Measurements from ENCODE around the gene KRT3.

Gene KRT3

DNA sequence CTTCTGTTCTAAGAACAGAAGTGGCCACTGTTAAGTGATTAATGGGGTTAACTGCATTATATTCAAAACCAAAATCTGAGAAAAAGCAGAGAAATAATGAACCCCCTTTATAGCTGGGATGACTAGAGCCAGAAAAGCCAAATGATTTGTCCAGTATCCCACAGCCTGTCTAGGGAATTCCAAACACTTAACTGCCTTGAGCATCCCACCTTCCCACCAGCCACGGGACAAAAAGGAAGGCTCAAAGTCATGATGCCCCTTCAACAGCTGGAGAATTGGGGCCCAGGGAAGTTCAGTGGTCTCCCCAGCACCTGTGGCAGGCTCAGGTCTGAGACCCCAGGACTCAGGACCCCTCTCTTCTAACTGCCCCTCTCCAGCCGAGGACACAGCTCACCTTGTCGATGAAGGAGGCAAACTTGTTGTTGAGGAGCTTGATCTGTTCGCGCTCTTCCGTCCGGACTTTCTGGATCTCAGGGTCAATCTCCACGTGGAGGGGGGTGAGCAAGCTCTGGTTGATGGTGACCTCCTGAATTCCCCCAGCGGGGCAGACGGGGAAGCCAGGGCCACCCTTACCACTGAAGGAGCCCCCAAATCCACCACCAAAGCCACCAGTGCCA is 17.4 kb upstream of the KRT3 start:
- DNase-seq = no peak

DNA sequence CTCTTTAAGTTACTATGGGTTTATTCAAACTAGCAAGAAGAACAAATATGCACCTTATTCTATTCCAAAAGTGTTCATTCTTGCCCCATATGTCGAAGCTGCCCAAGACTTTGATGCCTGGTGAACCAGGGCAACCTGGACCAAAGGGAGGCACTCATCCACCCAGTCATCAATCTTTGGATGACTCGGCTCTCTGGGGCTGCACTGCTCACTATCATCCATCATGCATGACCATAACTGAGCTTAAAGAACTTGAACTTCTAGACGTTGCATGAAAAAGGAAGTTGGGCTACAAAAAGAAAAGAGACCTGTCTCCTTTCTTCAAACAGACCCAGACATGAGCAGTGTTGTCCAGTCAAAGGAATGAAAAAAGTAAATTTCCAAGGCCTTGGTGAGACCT is 16.8 kb upstream of the KRT3 start:
- no peak for DNase-seq

DNA sequence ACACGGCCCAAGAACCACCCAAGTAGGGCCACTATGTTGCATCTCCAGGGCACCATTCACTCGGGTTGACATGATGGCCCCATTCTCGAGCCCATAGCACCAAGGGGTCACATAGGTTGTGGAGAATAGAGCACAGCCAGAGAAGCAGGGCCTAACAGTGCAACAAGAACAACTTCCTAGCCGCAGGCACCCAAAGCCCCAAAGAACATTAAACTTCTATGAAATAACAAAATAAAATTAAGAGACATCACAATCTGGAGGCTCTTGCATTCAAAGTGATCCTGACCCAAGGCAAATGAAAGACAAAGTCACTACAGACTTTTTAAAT is 16.1 kb upstream of the KRT3 start:
- DNase-seq = no peak

DNA sequence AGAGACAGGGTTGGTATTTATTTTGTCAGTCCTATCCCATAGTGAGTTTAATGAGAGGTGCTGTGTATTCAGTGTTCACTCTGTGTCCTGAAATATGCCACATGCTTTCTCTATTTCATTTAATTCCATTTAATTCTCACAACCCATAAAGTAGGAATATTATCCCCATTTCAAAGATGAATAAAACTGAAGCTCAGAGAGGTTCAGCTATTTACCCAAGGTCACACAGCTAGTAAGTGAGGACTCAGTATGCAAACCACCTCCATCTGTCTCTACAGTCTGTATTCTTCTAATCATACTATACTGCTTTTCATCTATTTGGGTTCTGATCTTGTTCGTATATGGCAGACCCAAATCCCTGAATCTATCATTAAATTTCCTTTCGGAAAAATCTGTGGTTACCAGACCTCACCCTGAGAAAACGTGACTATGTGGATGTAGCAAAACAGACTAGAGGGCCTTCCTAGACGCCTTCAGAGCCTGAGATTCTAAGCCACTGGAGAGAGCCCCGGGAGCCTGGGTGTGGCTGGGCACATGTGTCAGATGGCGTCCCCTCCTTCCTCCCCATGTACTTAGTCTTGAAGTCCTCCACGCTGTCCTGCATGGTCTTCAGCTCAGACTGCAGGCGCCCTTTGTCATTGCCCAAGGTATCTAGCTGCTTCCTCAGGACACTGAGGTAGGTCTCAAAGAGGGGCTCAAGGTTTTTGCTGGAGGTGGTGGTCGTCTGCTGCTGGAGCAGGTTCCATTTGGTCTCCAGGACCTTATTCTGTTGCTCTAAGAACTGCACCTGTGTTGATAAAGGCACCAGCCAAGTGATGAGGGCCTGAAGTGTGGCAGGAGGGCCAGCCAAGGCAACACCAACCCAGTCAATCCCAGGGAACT is 15.5 kb upstream of the KRT3 start:
- DNase-seq = no peak

DNA sequence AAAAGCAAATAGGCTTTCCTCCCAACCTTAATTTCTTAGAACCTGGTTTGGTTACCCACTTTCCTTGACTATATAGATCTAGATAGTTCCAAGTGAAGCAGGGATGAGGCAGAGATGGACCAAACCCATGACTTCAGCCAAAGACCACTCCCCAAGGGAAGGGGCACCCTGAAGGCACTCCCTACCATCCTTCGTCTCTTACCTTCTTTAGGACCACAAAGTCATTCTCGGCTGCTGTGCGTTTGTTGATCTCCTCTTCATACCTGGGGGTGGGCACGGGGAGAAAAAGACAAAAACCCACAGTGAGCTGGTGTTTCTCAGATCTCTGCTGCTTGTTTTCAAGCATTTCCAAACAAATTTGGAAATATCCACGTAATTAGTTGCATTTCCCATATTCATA is 14.6 kb upstream of the KRT3 start:
- no peak for DNase-seq

DNA sequence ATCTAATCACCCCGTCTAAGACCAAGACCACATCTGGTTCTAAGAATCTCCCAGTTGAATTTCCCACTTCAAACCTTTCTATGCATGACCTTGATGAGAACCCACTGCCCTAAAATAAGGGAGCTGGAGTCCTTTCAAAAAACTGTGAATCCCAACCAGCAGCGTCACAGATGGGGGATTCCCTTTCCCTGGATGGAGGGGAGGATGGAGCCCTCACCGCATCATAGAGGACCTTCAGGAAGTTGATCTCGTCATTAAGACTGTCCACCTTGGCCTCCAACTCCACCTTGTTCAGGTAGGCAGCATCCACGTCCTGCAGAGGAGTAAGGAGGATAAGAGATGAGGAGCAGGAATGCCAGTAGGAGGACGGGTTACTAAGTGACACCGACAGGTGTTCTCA is 13.2 kb upstream of the KRT3 start:
- no peak for DNase-seq

DNA sequence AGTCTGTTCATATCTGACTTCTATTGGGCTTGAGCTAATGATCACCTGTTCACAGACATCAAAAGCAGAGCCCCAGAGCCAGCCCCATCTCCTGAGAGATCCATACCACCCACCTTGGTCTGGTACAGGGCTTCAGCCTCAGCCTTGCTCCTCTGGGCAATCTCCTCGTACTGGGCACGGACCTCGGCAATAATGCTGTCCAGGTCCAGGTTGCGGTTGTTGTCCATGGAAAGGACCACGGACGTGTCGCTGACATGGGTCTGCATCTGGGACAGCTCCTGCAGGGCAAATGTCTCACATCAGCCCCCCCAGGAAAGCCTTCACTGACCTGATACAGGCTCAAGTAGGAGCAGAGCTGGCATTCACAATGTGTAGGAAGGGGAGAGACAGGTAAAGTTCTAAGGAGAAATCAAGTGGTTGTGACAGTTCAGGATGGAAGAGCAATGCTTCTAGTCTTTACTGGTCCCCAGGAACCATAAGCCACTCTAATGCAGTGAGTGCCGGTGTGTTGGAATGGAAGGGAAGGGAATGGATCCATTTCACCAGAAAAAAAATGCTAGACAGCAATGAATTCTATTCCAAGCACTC is 12.8 kb upstream of the KRT3 start:
- DNase-seq = no peak

DNA sequence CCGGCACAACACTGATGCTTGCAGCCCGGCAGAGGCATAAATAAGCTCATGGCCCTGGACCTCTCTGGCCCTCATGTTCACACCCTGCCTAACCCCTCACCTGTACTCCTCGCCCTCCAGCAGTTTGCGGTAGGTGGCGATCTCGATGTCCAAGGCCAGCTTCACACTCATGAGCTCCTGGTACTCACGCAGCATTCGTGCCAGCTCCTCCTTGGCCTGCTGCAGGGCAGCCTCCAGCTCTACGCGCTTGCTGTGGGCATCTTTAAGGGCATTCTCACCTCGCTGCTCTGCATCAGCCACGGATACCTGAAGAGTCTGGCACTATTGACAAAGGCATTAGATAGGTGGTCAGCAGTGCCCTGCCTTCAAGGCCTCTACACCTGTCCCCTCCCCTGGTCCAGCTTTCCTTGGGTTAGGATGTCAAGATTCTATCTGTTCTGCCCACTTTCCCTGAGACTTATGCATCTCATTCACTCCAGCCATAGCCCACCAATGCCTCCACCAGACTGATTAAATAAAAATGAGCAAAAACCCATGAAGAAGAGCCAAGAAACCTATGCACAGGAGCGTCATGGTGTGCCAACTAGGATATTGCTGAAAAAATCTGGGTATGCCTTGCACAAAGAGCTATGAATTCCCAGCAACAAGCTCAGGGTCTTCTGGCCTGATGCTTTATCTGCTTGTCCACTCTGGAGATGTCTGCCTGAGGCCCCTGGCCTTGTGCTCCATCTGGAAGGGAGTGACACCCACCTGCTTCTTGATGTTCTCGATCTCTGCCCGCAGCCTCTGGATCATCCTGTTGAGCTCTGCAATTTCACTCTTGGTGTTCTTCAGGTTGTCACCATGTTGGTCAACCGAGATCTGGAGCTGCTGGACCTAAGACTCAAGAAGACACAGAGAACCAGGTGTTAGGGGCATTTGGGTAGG is 11.9 kb upstream of the KRT3 start:
- DNase-seq = no peak

DNA sequence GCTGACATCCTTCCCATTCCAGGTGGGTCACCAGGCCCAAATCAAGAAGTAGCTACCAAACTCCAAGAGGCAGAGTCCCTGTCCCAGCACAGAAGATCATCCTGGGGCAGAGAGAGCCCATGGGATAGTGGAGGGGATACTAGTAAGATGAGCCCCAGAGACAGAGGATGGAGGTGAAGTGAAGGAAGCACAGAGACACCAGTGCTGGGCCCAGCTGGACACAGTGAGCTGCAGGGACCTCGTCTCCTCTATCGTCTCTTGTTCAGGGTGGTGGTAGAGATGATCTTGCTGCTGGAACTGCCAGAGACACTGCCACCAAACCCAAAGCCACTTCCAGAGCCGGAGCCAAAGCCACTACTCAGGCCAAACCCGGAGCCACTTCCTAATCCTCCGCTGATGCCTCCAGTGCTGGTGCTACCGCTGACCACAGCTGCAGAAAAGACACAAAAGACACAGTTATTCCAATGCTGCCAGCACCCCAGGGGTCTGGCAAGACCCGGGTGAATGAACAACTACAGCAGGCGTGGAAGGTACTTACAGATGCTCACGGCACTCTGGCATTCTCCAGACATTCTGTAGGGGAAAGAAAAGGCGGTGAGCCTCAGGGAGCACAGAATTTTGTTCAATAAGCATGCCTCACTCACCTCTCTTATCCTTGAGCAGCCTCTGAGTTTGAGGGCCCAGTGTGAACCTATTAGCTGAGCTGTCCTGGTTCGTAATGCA is 11.1 kb upstream of the KRT3 start:
- no peak for DNase-seq

DNA sequence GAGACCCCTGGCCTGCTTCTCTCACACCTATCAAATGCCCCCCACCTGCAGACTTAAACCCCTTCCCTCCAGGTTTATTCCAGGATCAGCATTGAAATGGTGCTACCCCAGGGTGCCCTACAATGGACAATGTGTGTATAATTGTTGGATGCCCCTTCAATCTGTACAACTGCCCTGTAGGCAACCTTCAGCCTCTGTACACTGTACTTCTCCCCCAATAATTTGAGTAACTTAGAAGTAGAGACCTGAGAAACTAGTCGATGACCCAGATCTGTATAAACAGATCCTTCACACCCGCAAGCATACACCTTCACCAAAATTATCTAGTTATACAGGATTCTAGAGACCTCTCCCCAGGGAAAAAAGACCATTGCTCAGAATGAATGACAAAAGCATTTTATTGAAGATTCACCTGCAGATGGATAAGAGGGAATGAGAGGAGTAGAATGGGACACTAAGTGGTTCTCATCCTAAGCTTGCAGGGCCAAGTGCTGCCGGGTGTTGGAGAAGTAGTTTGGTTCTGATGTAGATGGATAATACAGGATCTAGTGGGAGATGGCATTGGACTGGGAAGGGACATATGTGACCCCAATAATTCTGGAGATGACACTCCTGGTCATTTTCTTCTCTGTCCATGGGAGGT is 10.4 kb upstream of the KRT3 start:
- no peak for DNase-seq

DNA sequence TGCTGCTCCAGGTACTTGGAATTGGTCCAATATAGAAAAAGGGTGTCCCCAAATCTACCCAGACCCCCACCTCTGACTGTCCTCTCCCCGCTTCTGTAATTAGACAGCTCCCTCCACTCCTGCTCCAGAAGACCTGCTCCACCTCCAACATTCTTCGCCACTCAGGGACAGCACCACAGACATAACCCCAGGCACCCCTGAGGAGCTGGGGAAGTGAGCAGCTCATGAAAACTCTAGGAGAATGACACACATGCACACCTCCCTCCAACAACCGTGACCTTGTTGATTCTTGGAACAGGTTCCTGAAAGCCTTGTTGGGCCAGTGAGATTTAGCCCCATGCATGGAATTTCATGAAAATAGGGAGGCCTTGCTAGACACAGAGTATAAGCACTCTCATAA is 9.8 kb upstream of the KRT3 start:
- DNase-seq = no peak

DNA sequence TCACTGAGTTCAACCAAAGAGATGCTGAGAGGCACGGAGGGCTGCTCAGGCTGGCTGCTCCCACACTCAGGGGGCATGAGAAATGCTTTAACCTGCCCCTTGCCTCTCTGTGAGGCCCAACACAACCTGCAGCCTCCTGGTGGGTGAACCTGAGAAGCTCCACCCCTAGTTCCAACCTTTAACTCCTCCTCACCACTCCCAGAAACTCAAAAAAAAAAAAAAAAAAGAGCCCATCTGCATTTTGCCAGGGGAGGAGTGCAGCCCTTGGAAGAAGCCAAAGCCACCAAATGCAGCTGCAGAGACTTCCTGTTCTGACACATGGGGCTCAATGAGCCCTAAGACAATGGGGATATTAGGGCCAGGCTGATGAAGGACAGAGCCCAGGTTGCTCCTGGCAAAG is 9.1 kb upstream of the KRT3 start:
- no peak for DNase-seq

DNA sequence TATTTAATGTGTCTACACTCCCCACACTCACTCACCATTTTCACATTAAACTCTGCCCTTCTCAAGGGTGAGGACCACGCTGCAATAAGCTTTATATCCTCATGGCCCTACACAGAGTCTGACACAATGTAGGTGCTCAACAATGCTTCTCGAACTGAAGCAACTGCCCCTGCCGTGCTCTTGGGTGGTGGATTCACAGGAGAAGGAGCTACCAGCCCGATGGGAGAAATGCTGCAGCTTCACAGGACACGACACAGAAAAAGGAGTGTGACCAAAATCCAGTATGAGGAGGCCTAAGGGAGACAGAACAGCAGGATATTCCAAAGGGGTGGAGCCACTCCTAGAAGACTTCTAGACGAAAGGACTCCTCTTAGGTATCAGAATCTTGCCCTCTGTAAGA is 6.5 kb upstream of the KRT3 start:
- DNase-seq = no peak

DNA sequence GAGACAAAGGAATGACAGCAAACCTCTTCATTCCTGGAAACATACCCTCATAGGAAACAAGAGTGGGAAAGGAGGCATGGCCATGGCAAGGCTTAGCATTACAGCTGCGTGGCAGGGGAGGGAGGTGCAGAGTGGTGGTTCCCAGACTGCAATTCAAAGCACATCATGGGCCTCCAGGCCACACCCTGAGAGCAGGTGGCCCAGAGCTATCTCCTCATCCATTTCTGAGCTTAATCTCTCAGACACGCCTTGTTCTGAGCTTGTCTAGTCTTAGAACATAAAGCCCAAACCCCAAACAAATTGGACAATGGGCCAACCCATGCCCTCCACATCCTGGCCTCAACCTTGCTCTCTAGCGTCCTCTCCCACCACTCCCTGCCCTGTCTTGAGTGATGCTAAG is 5.9 kb upstream of the KRT3 start:
- no peak for DNase-seq

DNA sequence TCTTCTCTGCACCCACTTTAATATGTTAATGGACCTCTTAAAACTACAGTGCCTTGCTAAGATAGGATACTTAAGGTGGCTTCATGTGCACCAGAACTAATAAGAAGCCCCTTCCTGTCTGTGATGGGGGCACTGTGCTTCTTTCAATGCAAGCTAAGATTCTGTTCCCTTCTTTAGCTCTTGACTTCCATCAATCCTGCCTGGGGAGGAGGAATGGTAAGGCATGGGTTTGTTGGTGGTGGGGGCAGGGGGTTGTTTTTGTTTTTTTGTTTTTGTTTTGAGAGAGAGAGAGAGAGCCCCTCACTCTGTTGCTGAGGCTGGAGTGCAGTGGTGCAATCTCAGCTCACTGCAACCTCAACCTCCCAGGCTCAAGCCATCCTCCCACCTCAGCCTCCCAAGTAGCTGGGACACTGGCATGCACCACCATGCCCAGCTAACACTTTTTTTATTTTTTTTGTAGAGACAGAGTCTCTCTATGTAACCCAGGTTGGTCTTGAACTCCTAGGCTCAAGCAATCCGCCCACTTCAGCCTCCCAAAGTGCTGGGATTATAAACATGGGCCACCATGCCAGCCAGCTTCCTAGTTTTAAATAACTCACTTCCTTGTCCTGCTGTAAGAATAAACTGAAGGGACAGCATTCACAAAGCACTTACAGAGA is 4.5 kb upstream of the KRT3 start:
- DNase-seq = no peak

DNA sequence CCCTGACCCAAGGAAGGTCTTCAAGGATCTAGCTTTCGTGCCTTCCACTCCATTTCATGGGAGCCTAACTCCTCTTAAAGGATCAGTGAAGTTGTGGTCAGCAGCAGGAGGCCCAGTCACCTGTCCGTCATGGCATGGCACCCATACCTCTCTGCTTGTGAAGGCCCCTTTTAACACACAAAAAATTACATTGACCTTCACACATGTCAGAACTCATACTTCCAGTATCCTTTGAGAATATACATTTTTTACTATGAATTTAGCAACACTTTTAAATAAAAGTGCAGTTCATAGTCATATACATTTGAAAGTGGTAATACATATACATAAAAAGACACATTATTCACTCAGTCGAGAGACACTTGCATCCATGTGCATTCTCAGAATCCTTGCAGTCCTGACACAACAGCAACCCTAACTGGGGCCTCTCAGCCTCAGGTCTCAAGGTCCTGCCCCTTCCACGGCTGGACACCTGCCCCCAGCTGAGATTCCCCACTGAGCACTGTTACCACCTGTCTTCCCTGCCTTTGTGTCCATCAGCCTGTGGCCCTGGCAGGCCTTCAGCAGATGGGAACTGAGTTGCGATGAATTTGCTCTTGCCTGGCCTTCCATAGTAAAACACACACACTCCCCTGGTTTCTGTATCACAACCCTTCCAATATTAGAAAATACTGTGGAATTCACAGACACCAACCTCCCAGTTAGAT is 3.7 kb upstream of the KRT3 start:
- no peak for DNase-seq

DNA sequence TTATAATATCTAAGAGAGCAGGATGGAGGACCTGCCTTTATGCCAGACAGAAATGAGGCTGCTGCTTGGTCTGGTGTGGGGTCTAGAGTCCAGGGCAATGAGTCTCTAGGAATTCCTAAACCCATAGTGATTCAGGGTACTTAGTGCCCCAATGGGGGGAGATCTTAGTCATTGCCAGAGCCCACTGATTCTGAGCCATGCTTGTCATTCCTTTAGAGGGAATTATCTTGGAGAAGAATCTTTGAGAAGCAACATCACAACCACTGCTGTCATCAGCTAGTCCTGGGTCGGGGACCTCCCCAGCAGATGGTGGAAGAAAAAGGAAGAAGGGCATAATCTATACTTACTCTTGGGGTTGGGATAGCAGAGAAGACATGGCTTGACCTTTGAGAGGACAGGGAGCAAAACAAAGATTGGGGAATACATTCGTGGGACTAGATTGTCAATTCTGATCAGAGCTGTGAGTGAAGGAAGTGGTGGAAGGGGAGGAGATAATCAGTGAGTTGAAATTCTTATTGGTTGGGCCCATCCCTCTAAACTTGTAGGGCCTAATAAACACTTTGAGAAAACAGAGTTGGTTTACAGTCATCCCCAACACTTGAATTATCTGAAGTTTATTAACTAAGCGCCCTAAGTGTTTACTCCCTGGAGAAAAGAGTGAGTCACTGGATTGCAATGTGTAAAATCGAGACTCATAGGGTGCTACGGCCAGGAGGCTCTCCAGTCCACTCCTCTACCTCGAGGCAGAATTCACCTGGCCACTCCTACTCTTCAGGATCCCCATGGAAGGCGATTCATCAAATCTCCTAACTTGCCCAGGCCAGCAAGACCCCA is 3.0 kb upstream of the KRT3 start:
- no peak for DNase-seq

DNA sequence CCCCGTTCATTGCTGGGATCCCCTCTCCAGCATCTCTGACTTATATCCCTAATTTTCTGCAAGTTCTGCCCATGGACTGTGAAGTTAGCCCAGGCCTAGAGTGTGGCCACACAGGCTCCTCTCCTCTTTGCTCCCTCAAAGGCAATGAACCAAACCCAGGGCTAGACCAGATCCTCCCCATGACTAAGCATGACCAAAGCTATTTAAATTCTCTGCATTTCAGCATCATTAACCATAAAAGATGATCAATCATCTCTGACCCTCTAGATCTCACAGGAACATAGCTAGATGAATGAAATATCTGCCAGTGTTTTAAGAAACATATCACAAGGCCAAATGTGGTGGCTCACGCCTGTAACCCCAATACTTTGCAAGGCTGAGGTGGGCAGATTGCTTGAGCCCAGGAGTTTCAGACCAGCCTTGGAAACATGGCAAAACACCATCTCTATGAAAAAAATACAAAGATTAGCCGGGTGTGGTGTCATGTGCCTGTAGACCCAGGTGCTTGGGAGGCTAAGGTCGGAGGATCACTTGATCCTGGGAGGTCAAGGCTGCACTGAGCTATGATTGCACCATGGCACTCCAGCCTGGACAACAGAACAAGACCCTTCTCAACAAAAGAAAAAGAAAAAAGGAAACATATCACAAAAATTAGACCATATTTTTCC is 2.2 kb upstream of the KRT3 start:
- DNase-seq = no peak

DNA sequence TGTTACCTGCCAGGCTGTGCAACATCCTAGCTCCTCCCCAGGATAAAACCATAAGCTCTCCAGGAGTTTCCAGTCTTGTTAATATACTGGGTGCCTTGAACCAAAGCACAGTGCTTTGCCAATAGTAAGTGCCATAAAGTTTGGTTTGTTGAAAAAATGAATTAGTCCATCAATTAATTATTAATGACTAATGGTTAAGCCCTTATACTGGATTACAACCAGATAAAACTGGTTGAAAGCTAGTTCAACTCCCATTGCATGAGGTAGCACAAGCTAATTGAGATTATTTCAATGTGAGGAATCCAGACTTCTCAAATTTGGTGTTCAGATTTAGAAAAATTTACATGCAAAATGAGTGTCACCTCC is 1.6 kb upstream of the KRT3 start:
- DNase-seq = no peak

Measured in activated CD4-positive, alpha-beta T cell treated with anti-CD3 and anti-CD28 coated beads, Interleukin-2, amount 50 U/mL, for 4 hours (primary cell).